Islet of Langerhans (tissue), 1 donor: ENCODE data around the gene SELENOO.

Source experiments
- FAIRE-seq: peaks from one replicate; lab custom pipeline; 2011; peaks lifted over from hg19 to GRCh38; lab: Jason Lieb, UNC

Gene SELENOO

DNA sequence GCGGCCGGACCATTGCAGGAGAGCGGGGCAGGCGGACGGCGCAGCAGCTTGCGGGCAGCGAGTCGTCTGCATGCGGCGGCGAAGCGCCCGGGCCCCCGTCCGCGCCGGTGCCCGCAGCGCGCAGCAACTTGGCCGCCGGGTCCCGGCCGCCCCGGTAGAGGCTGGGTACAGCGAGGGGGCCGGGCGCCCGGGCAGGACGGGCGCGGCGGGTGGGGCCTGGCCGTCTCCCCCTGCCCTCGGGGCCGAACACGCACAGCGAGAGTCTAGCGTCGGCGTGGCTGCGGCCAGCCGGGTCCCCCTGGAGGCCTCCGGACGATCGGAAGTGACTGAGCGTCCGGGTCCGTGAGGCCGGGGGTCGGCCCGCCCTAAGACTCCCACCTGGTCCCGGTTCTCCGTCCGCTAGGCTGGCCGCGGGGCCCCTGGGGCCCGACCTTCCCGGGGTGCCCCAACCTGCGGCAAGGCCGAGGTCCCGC lies 15.9 kb upstream of the SELENOO start:
- FAIRE-seq = no peak

DNA sequence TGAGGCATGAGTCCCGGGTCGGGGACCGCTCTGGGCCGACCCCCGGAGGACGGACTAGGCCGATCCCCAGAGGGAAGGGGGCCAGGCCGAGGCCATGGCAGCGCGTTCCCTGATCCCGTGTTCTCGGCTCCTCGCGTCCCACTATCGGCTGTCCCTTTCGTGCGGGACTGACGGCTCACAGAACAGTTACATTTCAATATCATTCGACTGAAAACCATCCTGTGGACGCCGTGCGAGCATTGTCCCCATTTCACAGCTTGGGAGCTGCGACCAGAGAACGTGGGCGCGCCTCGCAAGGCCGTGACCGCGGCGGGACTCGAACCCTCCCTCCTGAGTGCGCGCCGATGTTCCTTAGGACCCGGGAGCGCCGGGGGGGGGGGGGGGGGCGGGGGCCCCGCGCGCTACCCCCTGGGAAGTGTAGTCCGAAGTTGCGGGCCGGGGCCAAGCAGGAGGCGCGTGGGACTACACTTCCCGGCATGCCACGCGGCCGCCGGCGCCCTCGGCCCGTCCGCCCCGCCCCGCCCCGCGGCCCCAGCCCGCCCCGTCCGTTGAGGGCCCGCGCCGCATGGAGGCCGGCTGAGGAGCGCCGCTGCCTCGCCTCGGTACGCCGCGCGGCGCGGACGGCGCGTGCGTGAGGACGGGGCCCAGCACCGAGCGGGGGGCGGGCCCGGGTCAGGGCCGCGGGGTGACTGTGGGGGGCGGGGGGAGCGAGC lies 15.3 kb upstream of the SELENOO start, which contains the start of gene TRABD:
Gene TRABD, plus strand, starts transcription at position 539 of the 713 bp plus-strand sequence. CDS start 7,148 bp downstream, outside the sequence.
- no peak for FAIRE-seq

DNA sequence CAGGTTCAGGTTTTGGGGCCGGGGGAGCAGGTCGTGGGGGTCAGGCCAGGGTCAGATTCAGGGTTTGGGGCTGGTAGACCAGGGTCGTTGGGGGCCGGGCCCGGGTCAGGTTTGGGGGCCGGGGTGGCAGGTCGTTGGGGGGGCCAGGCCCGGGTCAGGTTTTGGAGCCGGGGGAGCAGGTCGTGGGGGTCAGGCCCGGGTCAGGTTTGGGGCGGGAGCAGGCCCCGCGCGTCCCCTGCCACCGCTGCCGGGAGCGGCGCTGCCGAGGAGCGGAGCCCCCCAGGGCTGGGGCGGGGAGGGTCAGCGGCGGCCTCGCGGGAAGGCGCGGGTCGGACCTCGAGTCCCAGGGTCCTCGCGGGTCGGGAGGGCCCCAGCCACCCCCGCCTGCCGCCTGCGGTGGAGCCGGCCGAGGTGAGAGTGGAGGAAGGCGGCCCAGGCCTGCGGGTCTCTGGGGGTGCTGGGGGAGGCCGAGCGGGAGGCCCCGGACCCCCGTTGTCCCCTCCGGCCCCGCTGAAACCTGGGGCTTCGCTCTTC lies 14.6 kb upstream of the SELENOO start:
- FAIRE-seq = no peak

DNA sequence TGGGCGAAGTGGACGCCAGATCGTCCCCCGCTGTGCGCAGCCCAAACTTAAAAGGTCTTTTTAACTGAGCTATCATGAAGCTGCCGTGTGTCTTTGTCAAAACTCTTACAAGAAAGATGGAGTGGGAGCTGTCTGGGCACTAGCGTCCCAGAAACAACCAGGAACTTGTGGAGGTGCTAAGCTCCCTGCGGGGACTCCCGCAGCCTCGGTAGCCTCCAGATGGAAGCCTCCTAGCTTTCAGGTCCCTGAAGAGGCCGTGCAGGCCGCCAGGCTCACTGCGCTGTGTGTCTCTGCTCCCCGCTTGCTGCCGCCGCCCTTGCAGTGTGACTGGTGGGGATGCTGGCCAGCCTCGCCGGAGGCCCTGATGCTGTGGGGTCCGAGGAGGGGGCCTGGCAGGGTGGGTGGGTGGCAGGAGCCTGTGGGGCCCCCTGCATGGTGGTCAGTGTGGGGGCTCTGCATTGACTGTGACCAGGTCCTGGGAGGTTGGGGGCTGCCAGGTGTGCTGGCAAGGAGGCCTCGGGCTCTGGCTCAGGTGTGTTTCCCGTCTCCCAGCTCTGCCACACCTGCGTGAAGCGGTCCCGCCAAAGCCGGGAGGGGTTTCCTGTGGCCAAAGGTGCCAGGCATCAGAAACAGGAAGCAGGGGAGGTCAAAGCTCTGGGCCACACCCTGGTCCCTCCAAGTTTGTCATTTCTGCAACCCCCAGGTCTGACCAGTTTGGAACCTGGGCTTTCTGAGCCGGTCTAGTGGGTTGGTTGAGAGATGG lies 13.9 kb upstream of the SELENOO start:
- FAIRE-seq = no peak

DNA sequence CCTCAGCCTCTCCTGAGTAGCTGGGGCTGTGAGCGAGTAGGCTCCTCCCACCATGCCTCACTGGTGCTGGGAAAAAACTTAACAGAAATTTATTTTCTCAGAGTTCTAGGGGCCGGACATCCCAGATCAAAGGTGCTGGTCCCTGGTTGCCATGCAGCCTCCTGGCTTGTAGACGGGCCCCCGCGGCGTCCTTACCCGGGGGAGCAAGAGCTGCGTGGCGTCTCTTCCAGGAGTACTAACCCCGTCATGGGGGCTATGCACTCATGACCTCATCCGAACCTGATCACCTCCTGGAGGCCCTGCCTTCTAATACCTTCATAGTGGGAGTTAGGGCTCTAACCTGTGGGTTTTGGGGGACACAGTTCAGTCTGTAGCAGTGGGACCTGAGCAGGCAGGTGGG lies 12.5 kb upstream of the SELENOO start:
- FAIRE-seq = no peak

DNA sequence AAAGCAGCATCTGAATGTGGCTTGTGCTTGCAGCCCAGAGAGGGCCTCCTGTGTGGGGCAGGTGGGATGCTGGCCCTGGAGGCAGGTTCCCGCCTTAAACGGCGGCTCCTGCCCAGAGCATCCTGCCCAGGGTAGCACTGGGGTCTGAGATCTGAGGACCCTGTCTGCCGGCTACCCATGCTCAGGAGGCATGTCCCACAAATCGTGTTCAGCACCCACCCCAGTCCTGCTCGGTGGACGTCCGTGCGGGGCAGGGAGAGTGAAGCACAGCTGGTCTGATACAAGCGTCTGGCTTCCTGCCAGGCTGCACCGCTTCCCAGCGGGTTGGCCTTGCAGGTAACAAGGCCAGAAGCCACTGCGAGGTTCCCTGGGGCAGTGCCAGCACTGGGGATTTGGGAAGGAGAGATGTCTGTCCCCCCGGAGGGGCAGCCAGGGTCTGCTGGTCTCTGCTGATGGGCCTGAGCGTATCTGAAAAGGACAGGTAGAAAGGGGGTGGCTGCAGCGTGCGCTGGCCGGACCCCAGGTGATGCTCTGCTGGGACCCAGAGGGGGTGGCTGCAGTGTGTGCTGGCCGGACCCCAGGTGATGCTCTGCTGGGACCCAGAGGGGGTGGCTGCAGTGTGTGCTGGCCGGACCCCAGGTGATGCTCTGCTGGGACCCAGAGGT lies 11.5 kb upstream of the SELENOO start:
- FAIRE-seq = no peak

DNA sequence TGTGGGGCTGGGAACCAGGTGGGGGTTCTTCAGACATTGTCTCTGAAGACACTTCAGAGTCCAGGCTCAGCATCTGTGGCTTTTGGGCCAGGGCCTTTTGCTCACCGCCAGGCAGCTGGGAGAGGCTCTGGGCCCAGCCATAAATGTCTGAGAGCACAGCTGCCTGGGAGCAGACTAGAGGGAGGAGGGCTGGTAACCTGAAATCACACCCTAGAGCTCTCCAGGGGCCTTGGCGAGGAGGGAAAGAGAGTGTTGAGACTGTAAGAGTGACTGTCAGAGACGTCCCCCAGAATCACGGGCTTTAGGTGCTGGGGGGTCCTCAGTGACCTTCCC lies 11.0 kb upstream of the SELENOO start:
- FAIRE-seq = no peak

DNA sequence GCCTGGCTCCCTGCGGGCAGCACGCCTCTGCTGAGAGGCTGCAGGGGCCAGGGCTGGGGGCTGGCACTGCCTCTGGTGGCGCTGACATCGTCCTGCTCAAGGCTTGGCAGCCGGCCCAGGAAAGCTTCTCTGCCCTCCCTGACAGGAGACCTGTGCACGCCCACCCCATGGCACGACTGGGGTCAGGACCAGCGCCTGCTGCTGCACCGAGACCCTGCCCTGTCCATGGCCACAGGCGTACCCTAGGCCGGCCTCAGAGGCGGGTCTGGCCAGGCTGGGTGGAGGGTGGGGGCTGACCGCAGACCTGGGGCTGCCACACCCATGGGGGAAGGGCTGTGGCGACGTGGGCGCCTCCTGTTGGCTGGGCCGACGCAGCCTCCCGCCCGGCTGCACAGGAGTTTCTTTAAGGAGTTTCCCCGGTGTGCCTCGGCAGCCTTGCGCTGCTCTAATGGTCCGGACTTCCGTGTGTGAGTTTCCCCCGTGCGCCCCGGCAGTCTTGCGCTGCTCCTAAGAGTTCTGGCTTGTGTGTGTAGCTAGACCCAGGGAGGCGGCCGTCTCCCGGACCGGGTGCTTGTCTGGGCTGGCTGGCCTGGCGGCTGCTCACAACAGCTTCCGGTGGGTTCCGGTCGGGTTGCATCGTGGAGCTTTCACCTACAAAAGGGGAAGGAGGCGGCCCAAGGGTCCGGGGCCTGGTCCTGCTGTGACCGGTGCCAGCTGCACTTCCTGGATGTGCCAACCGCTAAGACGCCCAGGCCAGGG lies 10.4 kb upstream of the SELENOO start:
- no peak for FAIRE-seq

DNA sequence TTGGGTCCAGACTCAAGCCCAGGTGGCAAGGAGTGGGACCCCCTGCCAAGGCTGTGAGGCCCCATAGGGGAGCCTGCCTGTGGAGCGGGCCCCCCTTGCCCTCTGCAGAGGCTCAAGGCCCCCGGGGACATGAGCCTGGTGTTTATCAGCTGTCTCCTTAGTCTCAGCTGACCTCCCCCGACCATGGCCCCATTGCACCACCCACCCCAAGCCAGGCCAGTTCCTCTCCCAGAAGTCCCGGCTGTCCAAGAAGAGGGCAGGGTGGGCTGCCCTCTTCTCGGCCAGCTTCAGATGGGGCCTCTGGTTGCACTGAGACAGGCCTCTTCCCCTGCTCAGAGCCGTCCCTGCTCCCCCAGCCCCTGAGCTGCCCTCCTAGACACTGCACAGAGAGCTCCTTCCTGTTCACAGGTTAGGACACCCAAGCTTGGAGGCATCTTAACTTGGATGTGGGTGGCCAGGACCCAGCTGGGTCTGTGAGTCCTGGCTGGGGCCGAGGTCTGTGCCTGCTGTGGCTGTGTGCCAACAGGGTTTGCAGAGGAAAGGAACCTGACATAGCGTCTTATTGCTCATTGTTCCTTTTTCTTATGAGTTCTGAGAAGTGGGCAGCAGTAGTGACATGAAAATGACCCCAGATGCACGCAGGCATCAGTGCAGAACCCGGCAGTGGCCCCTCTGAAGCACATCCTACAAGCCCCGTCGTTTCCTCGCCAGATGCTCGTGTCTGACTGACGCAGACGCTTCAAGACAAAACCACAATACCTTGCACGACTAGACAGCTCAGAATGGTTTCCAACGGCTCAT lies 9.7 kb upstream of the SELENOO start:
- no peak for FAIRE-seq

DNA sequence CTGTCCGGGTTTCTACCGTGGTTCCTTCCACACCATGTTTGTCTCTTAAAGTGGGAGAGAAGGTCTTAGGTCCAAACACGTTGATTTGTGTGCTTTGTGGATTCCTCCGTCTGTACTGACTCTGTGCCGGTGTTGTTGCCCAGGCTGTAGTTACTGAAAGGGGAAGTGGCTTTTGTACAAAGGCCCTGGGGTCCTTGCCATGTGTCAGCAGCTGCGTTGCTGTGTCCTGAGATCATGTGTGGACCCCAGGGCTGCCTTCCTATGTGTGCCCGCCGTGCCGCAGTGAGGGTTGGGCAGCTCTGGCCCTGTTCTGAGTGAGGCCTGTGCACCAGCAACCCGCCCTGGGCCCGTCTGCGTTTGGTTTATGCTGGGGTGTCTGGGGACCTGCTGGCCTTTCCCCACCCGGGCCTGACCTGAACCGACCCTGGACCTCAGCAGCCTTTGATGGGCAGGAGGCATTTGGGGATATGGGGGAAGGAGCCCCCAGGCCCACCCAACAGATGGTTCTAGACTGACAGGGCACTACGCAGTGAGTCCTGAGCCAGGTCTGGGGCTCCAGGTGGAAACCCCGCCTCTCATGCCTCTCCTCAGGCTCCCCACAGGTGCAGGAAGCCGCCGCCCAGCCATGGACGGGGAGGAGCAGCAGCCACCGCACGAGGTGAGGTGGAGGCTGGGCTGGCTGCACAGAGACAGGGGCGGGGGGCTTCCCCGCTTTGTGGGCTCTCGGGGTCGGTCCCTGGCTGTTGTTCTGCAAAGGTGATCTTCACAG lies 8.2 kb upstream of the SELENOO start:
- FAIRE-seq = no peak

DNA sequence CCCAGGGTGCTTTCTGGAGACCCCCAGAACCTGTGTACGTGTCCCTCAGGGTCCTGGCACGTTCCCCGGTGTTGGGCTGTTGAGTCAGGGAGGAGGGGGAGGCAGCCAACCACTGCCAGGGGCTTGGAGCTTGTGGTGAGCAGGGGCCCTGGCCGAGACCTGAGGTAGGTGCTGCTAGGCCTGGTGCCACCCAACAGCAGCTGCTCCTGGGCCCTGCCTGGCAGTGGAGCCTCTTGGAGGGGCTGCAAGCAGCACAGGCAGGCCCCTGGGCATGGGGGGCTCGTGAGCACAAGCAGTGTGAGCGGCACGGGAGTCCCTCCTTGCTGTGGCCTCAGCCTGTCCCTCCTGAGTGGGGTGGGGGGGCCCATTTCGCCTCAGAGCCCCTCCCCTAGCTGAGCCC lies 7.2 kb upstream of the SELENOO start:
- no peak for FAIRE-seq

DNA sequence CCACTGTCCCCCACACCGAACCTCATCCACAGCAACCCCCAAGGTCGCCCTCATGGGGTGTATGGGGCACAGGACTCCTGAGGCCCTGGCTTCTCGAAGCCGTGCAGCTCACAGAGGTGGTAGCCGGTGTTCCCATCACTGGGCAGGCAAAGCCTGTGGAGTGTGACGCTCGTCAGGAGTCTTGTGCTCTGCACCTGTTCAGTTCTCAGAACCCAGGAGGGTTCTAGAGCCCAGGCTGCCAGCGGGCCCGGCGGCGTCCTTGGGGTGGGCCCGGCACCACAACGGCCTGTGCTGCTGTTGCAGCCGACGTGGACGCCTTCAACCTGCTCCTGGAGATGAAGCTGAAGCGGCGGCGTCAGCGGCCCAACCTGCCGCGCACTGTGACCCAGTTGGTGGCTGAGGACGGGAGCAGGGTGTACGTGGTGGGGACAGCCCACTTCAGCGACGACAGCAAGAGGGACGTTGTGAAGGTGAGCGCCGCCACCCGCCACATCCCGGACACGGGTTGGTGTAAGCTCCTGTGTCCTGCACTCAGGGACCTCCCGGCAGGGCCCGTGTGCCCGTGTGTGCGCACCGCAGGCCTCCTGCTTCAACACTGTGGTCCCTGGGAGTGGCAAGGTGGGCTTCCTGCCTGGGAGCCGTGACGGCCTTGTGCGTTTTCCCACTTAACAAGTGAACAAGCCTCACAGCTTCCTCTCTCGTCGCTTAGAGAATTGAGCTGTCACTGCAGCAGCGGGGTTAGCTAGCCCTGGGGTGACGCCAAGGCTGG lies 6.6 kb upstream of the SELENOO start:
- no peak for FAIRE-seq

DNA sequence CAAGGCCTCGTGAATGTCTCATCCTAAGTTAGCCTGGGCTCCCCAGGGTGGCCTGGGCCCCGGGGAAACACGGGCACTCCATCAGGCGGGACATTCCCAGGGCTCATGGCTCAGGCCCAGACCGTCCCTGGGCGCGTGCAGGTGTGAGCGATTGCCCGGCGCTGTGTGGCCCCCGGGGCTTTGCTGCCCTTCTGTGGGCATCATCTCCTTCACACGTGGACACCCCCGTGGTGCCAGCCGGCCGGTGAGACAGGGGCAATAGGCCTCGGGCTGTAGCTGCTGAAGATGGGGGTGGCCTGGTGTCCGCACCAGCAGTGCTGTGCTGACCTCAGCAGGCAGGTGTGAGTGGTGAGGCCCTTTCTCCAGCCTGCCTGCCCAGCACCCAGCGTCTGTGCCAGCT lies 4.6 kb upstream of the SELENOO start:
- no peak for FAIRE-seq

DNA sequence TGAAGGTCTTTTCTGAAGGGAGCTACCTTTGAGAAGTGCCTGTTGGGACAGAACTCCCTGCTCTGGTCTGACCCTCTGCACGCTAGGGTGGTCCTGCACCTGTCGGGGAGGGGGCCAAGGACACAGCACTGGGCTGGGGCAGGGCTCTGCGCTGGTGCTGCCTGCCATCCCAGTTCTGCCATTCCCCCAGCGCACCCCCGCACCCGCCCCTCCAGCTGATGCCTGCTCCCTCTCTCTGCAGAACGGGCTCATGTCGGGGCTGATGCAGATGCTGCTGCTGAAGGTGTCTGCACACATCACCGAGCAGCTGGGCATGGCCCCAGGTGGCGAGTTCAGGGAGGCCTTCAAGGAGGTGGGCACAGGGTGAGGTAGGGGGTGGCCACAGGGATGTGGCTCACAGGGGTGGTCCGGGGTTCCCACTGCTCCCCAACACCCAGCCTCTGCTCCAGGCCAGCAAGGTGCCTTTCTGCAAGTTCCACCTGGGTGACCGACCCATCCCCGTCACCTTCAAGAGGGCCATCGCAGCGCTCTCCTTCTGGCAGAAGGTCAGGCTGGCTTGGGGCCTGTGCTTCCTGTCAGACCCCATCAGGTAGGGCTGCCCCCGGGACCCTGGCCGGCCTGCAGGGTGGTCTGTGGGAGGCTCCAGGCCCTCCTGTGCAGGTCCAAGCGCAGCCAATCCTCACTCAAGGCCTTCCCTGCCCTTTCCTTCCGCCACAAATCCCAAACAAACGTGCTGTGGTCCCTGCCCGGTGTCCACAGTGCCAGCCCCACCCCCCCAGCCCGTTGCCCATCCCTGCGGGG lies 3.6 kb upstream of the SELENOO start:
- FAIRE-seq = no peak

DNA sequence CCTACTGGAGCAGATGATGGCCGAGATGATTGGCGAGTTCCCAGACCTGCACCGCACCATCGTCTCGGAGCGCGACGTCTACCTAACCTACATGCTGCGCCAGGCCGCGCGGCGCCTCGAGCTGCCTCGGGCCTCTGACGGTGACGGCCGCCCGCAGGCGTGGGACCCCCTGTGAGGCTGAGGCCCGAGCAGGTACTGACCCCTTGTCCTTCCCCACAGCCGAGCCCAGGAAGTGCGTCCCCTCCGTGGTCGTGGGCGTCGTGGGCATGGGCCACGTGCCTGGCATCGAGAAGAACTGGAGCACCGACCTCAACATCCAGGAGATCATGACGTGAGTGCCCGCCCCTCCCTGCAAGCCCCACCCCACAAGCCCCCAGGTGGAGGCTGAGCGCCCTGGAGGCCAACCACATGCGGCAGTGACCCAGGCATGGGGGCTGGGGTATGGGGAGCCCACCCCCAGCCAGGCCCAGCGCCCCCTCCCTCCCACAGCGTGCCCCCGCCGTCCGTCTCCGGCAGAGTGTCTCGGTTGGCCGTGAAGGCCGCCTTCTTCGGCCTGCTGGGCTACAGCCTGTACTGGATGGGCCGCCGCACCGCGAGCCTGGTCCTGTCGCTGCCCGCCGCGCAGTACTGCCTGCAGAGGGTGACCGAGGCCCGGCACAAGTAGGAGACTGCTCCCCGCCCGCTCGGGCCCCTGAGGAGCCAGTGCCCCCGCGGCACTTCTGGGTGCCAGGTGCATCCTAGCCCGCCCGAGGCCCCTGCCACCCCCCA lies 2.8 kb upstream of the SELENOO start:
- no peak for FAIRE-seq

DNA sequence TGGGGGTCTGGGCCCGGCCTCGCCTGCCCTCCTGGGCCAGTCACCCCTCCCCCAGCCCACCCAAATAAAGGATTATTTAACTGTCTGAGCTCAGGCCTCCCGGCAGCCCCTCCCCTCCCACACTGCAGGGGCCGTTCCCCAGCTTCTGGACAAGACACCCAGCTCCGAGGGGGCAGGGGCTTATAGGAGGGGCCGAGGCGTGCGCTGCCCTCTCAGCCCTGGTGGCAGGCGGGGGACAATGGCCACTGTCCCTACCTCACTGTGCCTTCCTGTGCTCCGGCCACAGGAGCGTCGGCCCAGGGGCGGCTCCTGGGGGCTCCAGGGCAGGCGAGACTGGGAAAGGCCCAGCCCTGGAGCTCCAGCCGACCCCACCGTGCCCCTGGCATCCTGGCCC lies 2.2 kb upstream of the SELENOO start:
- no peak for FAIRE-seq

DNA sequence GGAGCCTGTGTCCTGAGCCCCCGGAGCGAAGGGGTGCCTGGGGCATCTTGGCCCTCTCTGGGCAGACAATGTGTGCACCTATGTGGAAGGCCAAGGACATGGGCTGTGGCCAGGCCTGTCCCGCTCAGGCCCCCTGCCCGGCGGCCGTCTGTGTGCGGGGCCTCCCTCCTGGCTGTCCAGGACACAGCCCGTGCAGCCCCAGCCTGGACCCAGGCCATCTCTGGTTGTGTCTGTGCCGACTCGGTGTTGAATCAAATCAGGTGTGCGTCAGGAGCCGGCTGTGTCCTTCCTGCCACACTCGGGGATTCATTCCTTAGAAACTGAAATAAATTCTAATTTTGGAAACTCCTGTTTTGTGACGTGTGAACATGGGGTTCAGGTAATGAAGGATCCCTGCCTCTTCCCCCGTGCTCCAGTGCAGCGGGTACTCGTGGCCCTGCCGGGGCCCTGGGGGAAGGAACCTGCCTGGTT lies 1.5 kb upstream of the SELENOO start:
- no peak for FAIRE-seq

DNA sequence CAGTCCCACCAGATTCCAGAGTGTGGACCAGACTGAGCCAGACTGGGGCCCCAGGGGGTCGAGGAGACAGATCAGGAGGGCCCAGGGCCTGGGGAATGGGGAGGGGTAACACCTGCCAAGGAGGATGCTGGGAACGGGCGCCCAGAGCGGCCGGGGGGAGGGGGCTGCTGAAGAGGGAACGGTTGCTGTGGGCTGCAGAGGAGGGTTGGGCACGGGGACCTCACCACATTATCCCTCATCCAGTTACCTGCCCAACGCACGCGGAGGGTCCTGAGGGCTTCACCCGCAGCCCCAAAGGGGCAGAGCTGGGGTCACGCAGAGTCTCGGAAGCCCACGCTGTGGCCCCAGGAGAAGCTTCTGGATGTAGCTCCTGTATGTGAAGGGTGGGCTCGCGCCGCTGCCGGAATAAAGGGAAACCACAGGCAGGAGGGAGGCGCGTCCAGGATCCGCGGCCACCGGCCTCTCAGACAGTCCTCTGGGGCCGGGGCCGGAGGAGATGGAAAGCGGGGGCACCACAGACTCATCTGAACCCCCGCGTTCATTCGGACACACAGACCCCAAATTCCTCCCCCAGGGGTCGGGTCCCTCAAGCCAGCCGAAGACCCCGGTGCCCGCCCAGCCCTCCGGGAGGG lies 866 bp upstream of the SELENOO start:
- no peak for FAIRE-seq
